22Rv1 (cell line): Measurements from ENCODE around the gene RAD9B.

Source experiments
- H3K27ac ChIP-seq: fragments of 450-650 bp; 2 replicates; pipeline ENCODE4 v1.5.1; 2017
- CTCF ChIP-seq: fragments of 450-650 bp; IDR thresholded peaks from 2 replicates; pipeline ENCODE4 v1.5.1; 2017; ENCODE audit warnings: mild to moderate bottlenecking
- ZFX ChIP-seq: fragments of 450-650 bp; IDR thresholded peaks from 2 replicates; pipeline ENCODE4 v1.6.1; 2017; ENCODE audit warnings: antibody characterized with exemption, borderline replicate concordance

Gene RAD9B

DNA sequence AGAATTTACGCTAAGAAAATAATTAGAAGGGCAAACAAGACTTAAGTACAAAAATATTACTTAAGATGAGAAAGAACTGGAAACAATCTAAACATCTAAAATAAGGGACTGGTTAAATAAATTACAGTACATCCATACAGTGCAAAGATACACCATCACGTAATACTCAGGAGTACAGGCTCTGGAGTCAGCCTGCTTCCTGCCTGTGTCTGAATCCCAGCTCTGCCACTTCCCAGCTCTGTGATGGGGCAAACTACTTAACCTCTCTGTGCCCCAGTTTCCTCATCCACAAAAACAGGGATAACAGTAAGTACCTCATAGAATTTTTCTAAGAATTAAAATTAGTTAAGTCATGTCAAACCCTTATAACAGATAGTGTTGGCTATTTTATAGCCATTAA lies 45.0 kb downstream of the RAD9B start:
- H3K27ac ChIP-seq: no peak overlapping the region
- TF ChIP-seq CTCF: no peak
- no peak for TF ChIP-seq ZFX

DNA sequence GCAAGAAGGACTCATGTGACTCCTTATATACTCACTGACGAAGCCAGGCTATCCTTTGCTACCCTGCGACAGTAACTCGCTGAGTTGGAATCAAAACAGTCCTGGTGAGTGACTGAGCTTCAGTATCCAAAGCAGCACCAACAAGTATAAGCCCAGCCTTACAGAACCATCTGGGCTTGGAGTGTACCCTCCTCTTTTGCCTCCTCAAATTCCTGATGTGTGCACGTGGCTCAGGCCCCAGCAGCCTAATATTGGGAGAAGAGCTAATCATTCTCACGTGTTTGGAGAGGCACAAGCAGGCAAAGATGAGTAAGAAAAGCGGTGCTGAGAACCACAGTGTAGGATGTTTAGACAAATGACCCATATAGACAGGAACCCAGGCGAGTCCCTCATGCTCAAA lies 46.5 kb downstream of the RAD9B start:
- TF ChIP-seq ZFX (no peak), CTCF (no peak)
- H3K27ac ChIP-seq: no peak overlapping the region

DNA sequence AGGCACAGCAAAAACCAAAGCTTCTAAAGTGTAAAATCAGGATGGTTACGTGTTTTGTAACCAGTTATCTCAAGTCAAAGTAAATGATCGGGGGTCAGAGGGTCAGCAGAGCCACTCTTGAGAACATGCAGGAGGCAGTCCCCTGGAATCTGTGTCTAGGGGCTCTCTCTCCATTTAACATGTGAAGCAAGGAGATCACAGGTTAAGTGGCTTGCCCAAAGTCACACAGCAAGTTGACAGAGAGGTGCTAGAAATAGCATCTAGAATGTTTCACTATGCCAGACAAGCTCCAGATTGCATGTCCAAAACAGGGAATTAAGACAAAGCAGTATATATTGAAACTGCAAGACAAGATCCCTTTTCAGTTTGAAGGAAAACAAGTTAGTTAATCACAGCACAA lies 47.6 kb downstream of the RAD9B start:
- no peak overlapping the region for H3K27ac ChIP-seq
- TF ChIP-seq ZFX (no peak), CTCF (no peak)

GRCh38 chr12:110550981-110551380 lies 48.9 kb downstream of the RAD9B start:
- H3K27ac ChIP-seq: no peak overlapping the region
- TF ChIP-seq CTCF: no peak
- TF ChIP-seq ZFX: no peak
